ENCODE data around the gene B3GNT8.

The B3GNT8 gene

DNA sequence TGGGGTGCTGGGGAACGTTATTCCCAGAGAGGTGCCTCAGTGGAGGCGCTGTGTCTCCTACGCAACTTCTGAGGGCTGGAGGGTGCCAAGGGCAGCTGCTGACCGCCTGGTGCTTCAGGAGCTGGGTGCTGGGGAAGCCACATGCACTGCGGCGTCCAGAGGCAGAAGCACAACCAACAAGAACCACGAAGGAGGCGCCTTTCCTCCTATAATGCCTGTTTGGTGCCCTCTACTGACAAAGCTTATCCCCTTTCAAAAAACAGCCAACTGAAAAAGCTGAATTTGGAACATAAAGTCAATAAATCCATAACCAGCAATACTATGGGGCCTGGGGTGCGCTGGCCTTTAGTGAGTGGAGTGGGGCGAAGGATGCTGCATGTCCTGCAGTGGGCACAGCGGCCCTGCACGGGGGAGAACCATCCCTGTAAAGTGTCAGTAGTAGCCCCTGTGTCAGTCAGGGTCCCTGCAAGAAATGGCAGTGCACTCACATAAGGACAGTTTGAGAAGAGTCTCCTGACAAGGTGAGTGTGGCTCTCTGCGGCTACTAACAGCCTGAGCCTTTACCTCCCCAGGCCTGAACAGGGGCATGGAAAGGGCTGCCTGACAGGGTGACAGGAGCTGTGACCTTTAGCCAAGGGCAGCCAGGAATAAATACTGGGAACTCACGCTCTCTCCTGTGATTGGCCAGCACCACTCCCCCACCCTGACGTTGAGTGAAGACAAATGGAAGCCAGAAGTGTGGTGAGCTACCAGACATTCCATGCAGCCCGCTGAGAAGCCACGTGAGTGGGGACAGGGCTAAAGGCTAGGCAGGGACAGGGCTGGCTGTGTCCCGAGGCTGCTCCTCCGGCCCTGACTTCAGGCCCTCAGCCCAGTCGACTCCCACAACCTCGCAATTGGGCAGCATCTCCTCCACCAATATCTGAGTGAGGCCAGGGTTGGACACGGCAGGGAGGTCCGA, 4.5 kb upstream of the B3GNT8 start:
- H3K4me3 ChIP-seq (ENCODE audit: low read depth, low read length), result no peak overlapping the region
- CTCF ChIA-PET, result interaction anchor here (0.6 to 2.1 kb wide), 8 partner anchors 8 to 228 kb away, joined by 3 to 8 read pairs (median 6); partner anchors contain the start of gene DMAC2
- POLR2A ChIA-PET, result interaction anchor here (0.9 to 1.3 kb wide), 2 partner anchors 7 to 10 kb away, joined by 3 to 4 read pairs; no protein-coding TSS in a partner anchor
- TF ChIP-seq, protein P1, sequence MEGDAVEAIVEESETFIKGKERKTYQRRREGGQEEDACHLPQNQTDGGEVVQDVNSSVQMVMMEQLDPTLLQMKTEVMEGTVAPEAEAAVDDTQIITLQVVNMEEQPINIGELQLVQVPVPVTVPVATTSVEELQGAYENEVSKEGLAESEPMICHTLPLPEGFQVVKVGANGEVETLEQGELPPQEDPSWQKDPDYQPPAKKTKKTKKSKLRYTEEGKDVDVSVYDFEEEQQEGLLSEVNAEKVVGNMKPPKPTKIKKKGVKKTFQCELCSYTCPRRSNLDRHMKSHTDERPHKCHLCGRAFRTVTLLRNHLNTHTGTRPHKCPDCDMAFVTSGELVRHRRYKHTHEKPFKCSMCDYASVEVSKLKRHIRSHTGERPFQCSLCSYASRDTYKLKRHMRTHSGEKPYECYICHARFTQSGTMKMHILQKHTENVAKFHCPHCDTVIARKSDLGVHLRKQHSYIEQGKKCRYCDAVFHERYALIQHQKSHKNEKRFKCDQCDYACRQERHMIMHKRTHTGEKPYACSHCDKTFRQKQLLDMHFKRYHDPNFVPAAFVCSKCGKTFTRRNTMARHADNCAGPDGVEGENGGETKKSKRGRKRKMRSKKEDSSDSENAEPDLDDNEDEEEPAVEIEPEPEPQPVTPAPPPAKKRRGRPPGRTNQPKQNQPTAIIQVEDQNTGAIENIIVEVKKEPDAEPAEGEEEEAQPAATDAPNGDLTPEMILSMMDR (IDR thresholded peaks at IDR 0.05; ENCODE audit: insufficient read depth, low read length, missing control alignments), result peak; percentile 24
- DNase-seq (ENCODE audit: low read depth, low spot score), result no peak

- TF ChIP-seq, protein P1 (IDR thresholded peaks at IDR 0.05; ENCODE audit: insufficient read depth, low read length, missing control alignments), result no peak
- no peak for DNase-seq (ENCODE audit: low read depth, low spot score)
- ChIA-PET CTCF (interaction anchor here (1.4 to 2.1 kb wide), 7 partner anchors 9 to 227 kb away, joined by 3 to 8 read pairs (median 6); partner anchors contain the start of gene DMAC2), POLR2A (interaction anchor here (0.9 to 1.3 kb wide), 2 partner anchors 8 to 9 kb away, joined by 3 to 4 read pairs; no protein-coding TSS in a partner anchor)
- H3K4me3 ChIP-seq (ENCODE audit: low read depth, low read length), result no peak overlapping the region
Observed at GRCh38 chr19:41430922-41431321, 3.7 kb upstream of the B3GNT8 start.

DNA sequence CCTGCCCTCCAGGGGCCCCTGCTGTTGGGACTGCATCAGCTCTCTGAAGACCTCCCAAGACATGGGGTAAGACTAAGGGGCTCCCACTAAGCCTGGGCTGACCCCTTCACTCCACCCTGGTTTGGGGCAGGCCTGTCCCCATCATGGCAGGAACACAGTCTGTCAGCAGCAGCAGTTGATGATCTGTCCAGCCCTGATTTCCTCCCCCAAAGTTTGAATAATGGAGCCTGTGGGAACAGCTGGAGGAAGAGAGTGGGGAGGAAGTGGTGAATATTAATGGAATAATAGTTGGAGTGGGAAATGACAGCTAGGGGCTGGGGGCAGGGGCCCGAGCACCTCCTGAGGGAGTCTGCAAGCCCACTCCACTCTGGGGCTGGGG, 1.3 kb upstream of the B3GNT8 start:
- peak overlapping the region; percentile 58; the same call in 1 of the 2 replicates for H3K4me3 ChIP-seq (ENCODE audit: low read depth, low read length)
- TF ChIP-seq, protein P1 (IDR thresholded peaks at IDR 0.05; ENCODE audit: insufficient read depth, low read length, missing control alignments), result no peak
- POLR2A ChIA-PET, result interaction anchor here (2.0 kb wide), 1 partner anchor 11 kb away, joined by 12 read pairs; the partner anchor contains the start of gene DMAC2
- no peak for DNase-seq (ENCODE audit: low read depth, low spot score)
- CTCF ChIA-PET, result interaction anchor here (0.9 to 2.1 kb wide), 5 partner anchors 11 to 224 kb away, joined by 3 to 13 read pairs (median 4); partner anchors contain the start of gene DMAC2

GRCh38 chr19:41427647-41428480, 690 bp upstream of the B3GNT8 start:
- CTCF ChIA-PET, result interaction anchor here (0.9 to 2.1 kb wide), 5 partner anchors 10 to 119 kb away, joined by 3 to 13 read pairs (median 4); partner anchors contain the start of gene DMAC2
- DNase-seq (ENCODE audit: low read depth, low spot score), result no peak
- TF ChIP-seq, protein P1 (IDR thresholded peaks at IDR 0.05; ENCODE audit: insufficient read depth, low read length, missing control alignments), result no peak
- peak overlapping the region; percentile 58 for H3K4me3 ChIP-seq (ENCODE audit: low read depth, low read length)
- POLR2A ChIA-PET, result interaction anchor here (0.6 to 2.0 kb wide), 3 partner anchors 12 to 160 kb away, joined by 3 to 12 read pairs (median 3); partner anchors contain the start of gene DMAC2

DNA sequence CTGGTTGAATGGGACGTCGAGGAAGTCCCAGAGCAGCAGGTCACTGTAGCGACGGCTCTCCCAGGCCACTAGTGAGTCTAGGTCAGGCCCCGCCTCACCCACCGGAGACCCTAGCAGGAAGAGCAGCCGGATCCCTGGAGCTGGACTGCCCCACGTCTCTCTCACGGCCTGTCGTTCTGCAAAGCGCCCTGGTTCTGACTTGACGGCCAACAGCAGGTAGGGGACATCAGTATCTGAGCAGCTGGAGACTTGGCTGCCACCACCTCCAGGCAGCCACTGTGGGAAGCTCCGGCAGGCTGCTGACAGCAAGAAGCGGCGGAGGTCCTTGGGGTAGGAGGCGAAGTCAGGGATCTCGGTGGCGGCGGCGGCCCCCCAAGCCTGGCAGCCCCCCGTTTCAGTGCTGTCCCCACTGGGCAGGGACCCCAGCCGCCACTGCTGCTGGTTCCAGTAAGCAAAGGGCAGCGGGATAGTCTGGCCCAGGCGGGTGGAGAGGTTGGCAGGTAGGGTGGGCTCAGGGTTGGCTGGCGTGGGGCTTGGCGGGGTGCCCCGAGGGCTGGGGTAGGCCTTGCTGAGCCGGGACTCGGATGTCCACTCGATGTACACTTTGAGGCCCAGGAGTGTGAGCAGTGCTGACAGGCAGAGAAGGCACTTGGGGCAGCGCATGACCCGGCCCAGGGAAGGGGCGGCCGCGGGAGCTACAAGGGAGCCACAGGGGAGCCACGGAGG, 895 bp downstream of the B3GNT8 start:
- peak overlapping the region; percentile 58 for H3K4me3 ChIP-seq (ENCODE audit: low read depth, low read length)
- ChIA-PET POLR2A (interaction anchor here (1.1 kb wide), 1 partner anchor 104 kb away, joined by 3 read pairs; no protein-coding TSS in a partner anchor), CTCF (interaction anchor here (0.7 to 0.8 kb wide), 2 partner anchors 14 to 145 kb away, joined by 3 read pairs; no protein-coding TSS in a partner anchor)
- no peak for DNase-seq (ENCODE audit: low read depth, low spot score)
- TF ChIP-seq, protein P1 (IDR thresholded peaks at IDR 0.05; ENCODE audit: insufficient read depth, low read length, missing control alignments), result no peak

All from AG04449 (cell line).